Neuronal stem cell (in vitro differentiated cells): Measurements from ENCODE around the gene RHOG.

Source experiments
- DNase-seq: peaks from one replicate; pipeline ENCODE4 v3.0.0-alpha.2; 2013; ENCODE audit warnings: low spot score
- H2AFZ ChIP-seq: one replicate; pipeline ENCODE4 v1.6.1; 2013; ENCODE audit warnings: mild to moderate bottlenecking, low read length, inconsistent platforms
- H2AK5ac ChIP-seq: 2 replicates; pipeline ENCODE4 v1.6.1; 2013; ENCODE audit warnings: low read depth, mild to moderate bottlenecking, inconsistent platforms, low read length, moderate library complexity, mixed read lengths
- H2BK120ac ChIP-seq: 2 replicates; pipeline ENCODE4 v1.6.1; 2013; ENCODE audit warnings: low read depth, mild to moderate bottlenecking, inconsistent platforms, low read length, moderate library complexity, mixed read lengths
- H2BK12ac ChIP-seq: one replicate; pipeline ENCODE4 v1.6.1; 2013; ENCODE audit warnings: low read length, inconsistent platforms
- H2BK15ac ChIP-seq: 2 replicates; pipeline ENCODE4 v1.6.1; 2013; ENCODE audit warnings: mild to moderate bottlenecking, low read length, inconsistent platforms, mixed read lengths
- H2BK5ac ChIP-seq: one replicate; pipeline ENCODE4 v1.6.1; 2013; ENCODE audit warnings: inconsistent platforms, mild to moderate bottlenecking, low read length, moderate library complexity
- H3K14ac ChIP-seq: one replicate; pipeline ENCODE4 v1.6.1; 2013; ENCODE audit warnings: low read length, inconsistent platforms
- H3K18ac ChIP-seq: 2 replicates; pipeline ENCODE4 v1.6.1; 2013; ENCODE audit warnings: low read length, inconsistent platforms
- H3K23ac ChIP-seq: 2 replicates; pipeline ENCODE4 v1.6.1; 2013; ENCODE audit warnings: low read depth, mild to moderate bottlenecking, mixed read lengths, low read length, inconsistent platforms; ENCODE audit not compliant: poor library complexity
- H3K27ac ChIP-seq: replicated peaks from 3 replicates; pipeline ENCODE4 v1.5.1; 2013; ENCODE audit warnings: low read length, inconsistent platforms
- H3K27me3 ChIP-seq, 3 experiments: 2 replicates each; pipeline ENCODE4 v1.6.1; 2013; ENCODE audit warnings: low read length in 3 of 3, mild to moderate bottlenecking in 2 of 3, inconsistent platforms in 1 of 3, low read depth in 1 of 3, mixed read lengths in 1 of 3, moderate library complexity in 1 of 3; ENCODE audit not compliant: control insufficient read depth in 3 of 3, insufficient read depth in 3 of 3
- H3K36me3 ChIP-seq, 2 donors: replicated peaks in 1 of 2; 2 replicates each; pipeline ENCODE4 v1.6.1; 2013; ENCODE audit warnings: low read length in 2 of 2; ENCODE audit not compliant: control insufficient read depth in 2 of 2, insufficient read depth in 2 of 2
- H3K4ac ChIP-seq: 2 replicates; pipeline ENCODE4 v1.6.1; 2013; ENCODE audit warnings: inconsistent platforms, mild to moderate bottlenecking, low read length, moderate library complexity
- H3K4me1 ChIP-seq, 2 donors: 1 replicate in 1 of 2; 2 replicates in 1 of 2; pipeline ENCODE4 v1.6.1; 2013; ENCODE audit warnings: low read length in 2 of 2, low read depth in 1 of 2; ENCODE audit not compliant: control insufficient read depth in 2 of 2, insufficient read depth in 1 of 2
- H3K4me2 ChIP-seq: one replicate; pipeline ENCODE4 v1.6.1; 2013; ENCODE audit warnings: mild to moderate bottlenecking, low read length, inconsistent platforms; ENCODE audit not compliant: insufficient read depth, poor library complexity, severe bottlenecking
- H3K4me3 ChIP-seq, 2 donors: 2 replicates each; pipeline ENCODE4 v1.5.1; 2013; ENCODE audit warnings: low read length in 2 of 2, mild to moderate bottlenecking in 2 of 2, inconsistent platforms in 1 of 2, moderate library complexity in 1 of 2
- H3K79me1 ChIP-seq: one replicate; pipeline ENCODE4 v1.6.1; 2013; ENCODE audit warnings: low read depth, mild to moderate bottlenecking, inconsistent platforms, low read length, moderate library complexity
- H3K9ac ChIP-seq: one replicate; pipeline ENCODE4 v1.6.1; 2013; ENCODE audit warnings: mild to moderate bottlenecking, low read depth, low read length, inconsistent platforms; ENCODE audit not compliant: poor library complexity
- H3K9me3 ChIP-seq, 2 donors: replicated peaks in 1 of 2; 2 replicates each; pipeline versions ENCODE3 to v1.6.1; 2013; ENCODE audit warnings: low read length in 2 of 2, mild to moderate bottlenecking in 2 of 2, inconsistent platforms in 1 of 2, low read depth in 1 of 2, mixed read lengths in 1 of 2, moderate library complexity in 1 of 2; ENCODE audit not compliant: control insufficient read depth in 2 of 2, insufficient read depth in 1 of 2
- H4K8ac ChIP-seq: one replicate; pipeline ENCODE4 v1.6.1; 2013; ENCODE audit warnings: low read depth, mild to moderate bottlenecking, inconsistent platforms, low read length, moderate library complexity
- H4K91ac ChIP-seq: one replicate; pipeline ENCODE4 v1.6.1; 2013; ENCODE audit warnings: low read length, low read depth, mild to moderate bottlenecking, inconsistent platforms; ENCODE audit not compliant: poor library complexity
- WGBS, 2 donors: extraction: QIAGEN DNeasy Blood & Tissue Kit; methylation state at CpG; one replicate each; pipeline ENCODE4 v1.1.7; 2013; ENCODE audit warnings: missing lambda C conversion rate in 2 of 2, mixed read lengths in 1 of 2; ENCODE audit not compliant: insufficient read length in 2 of 2, insufficient replicate concordance in 1 of 2; ENCODE audit errors: extremely low coverage in 2 of 2; 5-methylcytosine and 5-hydroxymethylcytosine counted together

RHOG gene

GRCh38 chr11:3873712-3874349 lies 33.1 kb upstream of the RHOG start:
- Histone ChIP-seq H3K4me1 (peaks cover 4 to 10% of the 10 kb centered on the region in 2 donors), H3K23ac (no peak overlapping the region)

DNA sequence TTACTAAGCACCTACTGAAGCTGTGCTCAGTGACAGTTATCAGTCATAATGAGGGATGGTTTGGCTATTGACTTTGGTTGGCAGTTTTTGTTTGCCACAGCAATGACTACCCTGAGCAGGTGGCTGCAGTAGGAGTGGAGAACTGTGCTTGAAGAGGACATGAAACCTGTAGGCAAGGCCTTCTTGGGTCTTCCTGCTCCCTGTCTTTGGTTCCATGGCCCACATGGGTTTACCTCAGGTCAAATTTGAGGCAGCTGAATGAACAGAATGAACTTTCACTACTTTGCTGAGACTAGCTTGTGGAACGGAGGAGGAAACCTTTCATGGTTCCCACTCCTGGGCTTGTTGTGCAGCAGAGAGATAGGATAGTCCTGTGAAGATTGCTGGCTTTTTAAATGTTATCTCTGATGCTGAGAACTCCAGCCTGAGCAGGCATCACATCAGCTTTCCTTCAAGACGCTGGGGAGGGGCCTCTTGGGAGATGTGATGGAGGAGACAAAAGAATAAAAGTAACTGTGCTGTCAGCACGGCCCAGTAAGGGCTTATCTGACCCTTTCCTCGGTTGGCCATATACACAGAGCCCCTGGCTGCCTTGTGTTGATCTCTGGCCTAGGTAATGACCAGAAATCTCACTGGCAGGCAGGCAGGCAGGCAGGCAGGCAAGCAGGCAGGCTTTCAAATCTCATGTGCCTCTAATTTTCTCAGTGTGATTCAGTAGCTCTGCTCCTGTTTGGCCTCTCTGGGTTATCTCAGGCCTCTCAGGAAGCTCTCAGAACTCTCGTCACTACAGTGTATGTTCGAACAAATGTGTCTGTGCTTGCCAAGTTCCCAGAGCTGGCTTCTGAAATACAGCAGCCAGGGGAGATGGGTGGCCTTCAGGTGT lies 26.7 kb upstream of the RHOG start:
- Histone ChIP-seq H3K18ac (no peak overlapping the region), H4K8ac (no peak overlapping the region), H2AFZ (no peak overlapping the region), H3K4me3 (no peak overlapping the region), H3K4me1 (peaks cover 4 to 11% of the 10 kb centered on the region in 2 donors), H2BK5ac (no peak overlapping the region), H3K9ac (no peak overlapping the region), H3K9me3 (no peaks in the 10 kb centered on the region), H3K36me3 (no peaks in the 10 kb centered on the region), H2BK120ac (no peak overlapping the region), H3K4ac (no peak overlapping the region), H2BK15ac (no peak overlapping the region), H3K27ac (no peak overlapping the region), H3K14ac (no peak overlapping the region), H3K4me2 (no peak overlapping the region), H3K79me1 (no peaks in the 10 kb centered on the region), H2BK12ac (no peak overlapping the region), H2AK5ac (peak overlapping the region; percentile 63), H4K91ac (no peak overlapping the region), H3K27me3 (no peaks in the 10 kb centered on the region), H3K23ac (no peak overlapping the region)
- DNase-seq, result no peak
- no CpG with 5 or more reads among the region's 6 CpGs for WGBS, 2 donors

More at GRCh38 chr11:3873712-3874349, 33.1 kb upstream of the RHOG start:
- Histone ChIP-seq H4K8ac (no peak overlapping the region), H3K4me2 (no peak overlapping the region), H3K4me3 (no peak overlapping the region), H3K36me3 (no peaks in the 10 kb centered on the region), H3K27ac (no peak overlapping the region), H3K27me3 (no peaks in the 10 kb centered on the region), H3K4ac (no peak overlapping the region), H2AK5ac (no peak overlapping the region), H2BK12ac (no peak overlapping the region), H3K18ac (no peak overlapping the region), H3K9me3 (no peaks in the 10 kb centered on the region), H2AFZ (no peak overlapping the region), H2BK5ac (no peak overlapping the region), H3K9ac (peak overlapping the region; percentile 7), H3K14ac (no peak overlapping the region), H3K79me1 (no peaks in the 10 kb centered on the region), H2BK15ac (no peak overlapping the region), H2BK120ac (no peak overlapping the region), H4K91ac (no peak overlapping the region)
- no CpG with 5 or more reads among the region's 2 CpGs for WGBS, 2 donors
- no peak for DNase-seq

DNA sequence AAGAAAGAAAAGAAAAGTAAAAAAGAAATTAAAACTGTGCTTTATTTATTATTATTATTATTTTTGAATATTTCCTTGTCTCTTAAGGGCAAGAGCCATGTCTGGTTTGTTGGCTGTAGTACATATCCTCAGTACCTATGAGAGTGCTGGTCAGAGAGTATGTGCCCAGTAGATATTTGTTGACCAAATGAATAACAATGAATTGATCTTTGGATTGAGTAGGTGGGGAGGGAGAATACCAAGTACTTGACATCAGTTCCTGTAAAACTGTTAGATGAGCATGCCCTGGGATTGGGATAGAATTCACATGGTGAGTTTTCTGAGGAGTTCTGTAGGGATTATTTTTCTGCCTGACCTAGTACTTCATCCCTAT lies 26.1 kb upstream of the RHOG start:
- H2AFZ ChIP-seq, result no peak overlapping the region
- no peak overlapping the region for H2BK5ac ChIP-seq
- H2BK12ac ChIP-seq, result no peak overlapping the region
- H4K8ac ChIP-seq, result no peak overlapping the region
- no peak overlapping the region for H3K9ac ChIP-seq
- H3K14ac ChIP-seq, result no peak overlapping the region
- H3K4me1 ChIP-seq, result peaks cover 4 to 11% of the 10 kb centered on the region in 2 donors
- no peak overlapping the region for H3K4me3 ChIP-seq
- H3K27ac ChIP-seq, result no peak overlapping the region
- no peaks in the 10 kb centered on the region for H3K9me3 ChIP-seq
- no peak overlapping the region for H3K23ac ChIP-seq
- H2BK120ac ChIP-seq, result no peak overlapping the region
- no peaks in the 10 kb centered on the region for H3K79me1 ChIP-seq
- no peak overlapping the region for H2AK5ac ChIP-seq
- no peak overlapping the region for H3K4me2 ChIP-seq
- no peaks in the 10 kb centered on the region for H3K27me3 ChIP-seq
- no peak overlapping the region for H4K91ac ChIP-seq
- H3K36me3 ChIP-seq, result no peaks in the 10 kb centered on the region
- H3K18ac ChIP-seq, result no peak overlapping the region
- DNase-seq, result no peak
- no peak overlapping the region for H3K4ac ChIP-seq
- no peak overlapping the region for H2BK15ac ChIP-seq

DNA sequence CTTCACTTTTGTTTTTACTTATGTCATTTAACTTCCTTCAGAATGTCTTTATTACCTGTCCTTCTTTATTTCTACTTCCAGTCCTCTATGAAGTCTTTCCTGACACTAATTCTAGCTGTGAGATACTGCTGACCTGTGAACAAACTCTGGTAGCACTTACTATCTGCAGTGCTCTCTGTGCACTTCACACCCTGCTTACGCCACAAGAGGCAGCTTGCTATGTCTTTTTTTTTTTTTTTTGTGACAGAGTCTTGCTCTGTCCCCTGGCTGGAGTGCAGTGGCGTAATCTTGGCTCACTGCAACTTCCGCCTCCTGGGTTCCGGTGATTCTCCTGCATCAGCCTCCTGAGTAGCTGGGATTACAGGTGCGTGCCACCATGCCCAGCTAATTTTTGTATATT lies 25.4 kb upstream of the RHOG start:
- Histone ChIP-seq H4K8ac (no peak overlapping the region), H3K4me2 (no peak overlapping the region), H2AK5ac (no peak overlapping the region), H3K4ac (no peak overlapping the region), H3K4me1 (peaks cover 9 to 11% of the 10 kb centered on the region in 2 donors), H2BK15ac (no peak overlapping the region), H2BK5ac (no peak overlapping the region), H4K91ac (no peak overlapping the region), H3K27me3 (no peaks in the 10 kb centered on the region), H3K9me3 (no peaks in the 10 kb centered on the region), H2AFZ (no peak overlapping the region), H3K23ac (no peak overlapping the region), H3K14ac (no peak overlapping the region), H3K9ac (no peak overlapping the region), H3K4me3 (no peak overlapping the region), H3K18ac (no peak overlapping the region), H2BK12ac (no peak overlapping the region), H3K36me3 (no peaks in the 10 kb centered on the region), H2BK120ac (no peak overlapping the region), H3K79me1 (no peaks in the 10 kb centered on the region), H3K27ac (no peak overlapping the region)
- DNase-seq, result no peak
- WGBS, 2 donors, result no CpG with 5 or more reads among the region's 5 CpGs
